A549 treated with RU486 at 1 μM for 4 hours (cell line): ENCODE results near the gene USP17L20. TPM values are rescaled to one million over a fixed set of nuclear protein-coding genes. Genes with fewer than 3 reads are reported as not detected.

Experiments
- total RNA-seq: library from RNA; stranded (reverse); fragments of 200-300 nt; extraction: Qiagen RNA extraction; gene quantifications from 5 replicates; pipeline ENCODE4 v1.2.3, GENCODE V29; 2022; ENCODE audit warnings: low read depth

Gene USP17L20
- not detected in 5 replicates for total RNA-seq

GRCh38 chr4:9257824-9258223 is at the start of gene USP17L20:
TSS of gene USP17L20 (plus strand) at chr4:9258124. CDS start at chr4:9258124, 0 bp downstream.

GRCh38 chr4:9210357-9210756 is 47.6 kb upstream of the USP17L20 start, which contains the start of gene USP17L10:
TSS of gene USP17L10 (plus strand) at chr4:9210657. CDS start at chr4:9210657, 0 bp downstream.

GRCh38 chr4:9215105-9215504 is 42.8 kb upstream of the USP17L20 start, which contains the start of gene USP17L11:
TSS of gene USP17L11 (plus strand) at chr4:9215405. CDS start at chr4:9215405, 0 bp downstream.

GRCh38 chr4:9219852-9220251 is 38.1 kb upstream of the USP17L20 start, which contains the start of gene USP17L12:
TSS of gene USP17L12 (plus strand) at chr4:9220152. CDS start at chr4:9220152, 0 bp downstream.

GRCh38 chr4:9224596-9224995 is 33.3 kb upstream of the USP17L20 start, which contains the start of gene USP17L13:
TSS of gene USP17L13 (plus strand) at chr4:9224896. CDS start at chr4:9224896, 0 bp downstream.

GRCh38 chr4:9234085-9234484 is 23.8 kb upstream of the USP17L20 start, which contains the start of gene USP17L15:
TSS of gene USP17L15 (plus strand) at chr4:9234385. CDS start at chr4:9234385, 0 bp downstream.

GRCh38 chr4:9243579-9243978 is 14.3 kb upstream of the USP17L20 start, which contains the start of gene USP17L17:
TSS of gene USP17L17 (plus strand) at chr4:9243879. CDS start at chr4:9243879, 0 bp downstream.

GRCh38 chr4:9247953-9248680 is 9.8 kb upstream of the USP17L20 start, which contains the start of gene USP17L18:
TSS of gene USP17L18 (plus strand) at chr4:9248630. CDS start at chr4:9248630, 0 bp downstream.

GRCh38 chr4:9253078-9253477 is 4.8 kb upstream of the USP17L20 start, which contains the start of gene USP17L19:
TSS of gene USP17L19 (plus strand) at chr4:9253378. CDS start at chr4:9253378, 0 bp downstream.

GRCh38 chr4:9262572-9262971 is 4.6 kb downstream of the USP17L20 start, which contains the start of gene USP17L21:
TSS of gene USP17L21 (plus strand) at chr4:9262872. CDS start at chr4:9262872, 0 bp downstream.

GRCh38 chr4:9267319-9267718 is 9.4 kb downstream of the USP17L20 start, which contains the start of gene USP17L22:
TSS of gene USP17L22 (plus strand) at chr4:9267619. CDS start at chr4:9267619, 0 bp downstream.

Other genes with a start within 250 kb of the USP17L20 start
- not detected in 5 replicates for gene FAM90A26, start 87.7 kb upstream of the USP17L20 start, total RNA-seq
- gene USP17L10, start 47.5 kb upstream of the USP17L20 start, total RNA-seq, result not detected in 5 replicates
- not detected in 5 replicates for gene USP17L11, start 42.7 kb upstream of the USP17L20 start, total RNA-seq
- not detected in 5 replicates for gene USP17L12, start 38.0 kb upstream of the USP17L20 start, total RNA-seq
- gene USP17L13, start 33.2 kb upstream of the USP17L20 start, total RNA-seq, result not detected in 5 replicates
- not detected in 5 replicates for gene USP17L15, start 23.7 kb upstream of the USP17L20 start, total RNA-seq
- gene USP17L17, start 14.2 kb upstream of the USP17L20 start, total RNA-seq, result not detected in 5 replicates
- not detected in 5 replicates for gene USP17L18, start 9.5 kb upstream of the USP17L20 start, total RNA-seq
- gene USP17L19, start 4.7 kb upstream of the USP17L20 start, total RNA-seq, result not detected in 5 replicates
- not detected in 5 replicates for gene USP17L21, start 4.7 kb downstream of the USP17L20 start, total RNA-seq
- gene USP17L22, start 9.5 kb downstream of the USP17L20 start, total RNA-seq, result not detected in 5 replicates
- not detected in 5 replicates for gene USP17L24, start 67.0 kb downstream of the USP17L20 start, total RNA-seq
- gene USP17L25, start 71.8 kb downstream of the USP17L20 start, total RNA-seq, result not detected in 5 replicates
- not detected in 5 replicates for gene USP17L26, start 76.5 kb downstream of the USP17L20 start, total RNA-seq
- gene USP17L5, start 81.3 kb downstream of the USP17L20 start, total RNA-seq, result not detected in 5 replicates
- gene USP17L27, start 86.0 kb downstream of the USP17L20 start, total RNA-seq, result not detected in 5 replicates
- gene USP17L28, start 90.8 kb downstream of the USP17L20 start, total RNA-seq, result not detected in 5 replicates
- not detected in 5 replicates for gene USP17L29, start 95.5 kb downstream of the USP17L20 start, total RNA-seq
- not detected in 5 replicates for gene USP17L30, start 105.0 kb downstream of the USP17L20 start, total RNA-seq
- not detected in 5 replicates for gene DEFB131A, start 186.3 kb downstream of the USP17L20 start, total RNA-seq